GM21786 (cell line): Measurements from ENCODE around the gene SLC22A12.
"Not testable (repeated sequence)": the region's sequence is repeated elsewhere in the genome, so short reads cannot be mapped to it uniquely, and the experiment has no call there.

Source experiments
- ATAC-seq: cut with Tn5 transposase; IDR thresholded peaks from one replicate; pipeline ENCODE4 v1.9.1; 2021; ENCODE audit not compliant: unreplicated experiment

SLC22A12 gene

DNA sequence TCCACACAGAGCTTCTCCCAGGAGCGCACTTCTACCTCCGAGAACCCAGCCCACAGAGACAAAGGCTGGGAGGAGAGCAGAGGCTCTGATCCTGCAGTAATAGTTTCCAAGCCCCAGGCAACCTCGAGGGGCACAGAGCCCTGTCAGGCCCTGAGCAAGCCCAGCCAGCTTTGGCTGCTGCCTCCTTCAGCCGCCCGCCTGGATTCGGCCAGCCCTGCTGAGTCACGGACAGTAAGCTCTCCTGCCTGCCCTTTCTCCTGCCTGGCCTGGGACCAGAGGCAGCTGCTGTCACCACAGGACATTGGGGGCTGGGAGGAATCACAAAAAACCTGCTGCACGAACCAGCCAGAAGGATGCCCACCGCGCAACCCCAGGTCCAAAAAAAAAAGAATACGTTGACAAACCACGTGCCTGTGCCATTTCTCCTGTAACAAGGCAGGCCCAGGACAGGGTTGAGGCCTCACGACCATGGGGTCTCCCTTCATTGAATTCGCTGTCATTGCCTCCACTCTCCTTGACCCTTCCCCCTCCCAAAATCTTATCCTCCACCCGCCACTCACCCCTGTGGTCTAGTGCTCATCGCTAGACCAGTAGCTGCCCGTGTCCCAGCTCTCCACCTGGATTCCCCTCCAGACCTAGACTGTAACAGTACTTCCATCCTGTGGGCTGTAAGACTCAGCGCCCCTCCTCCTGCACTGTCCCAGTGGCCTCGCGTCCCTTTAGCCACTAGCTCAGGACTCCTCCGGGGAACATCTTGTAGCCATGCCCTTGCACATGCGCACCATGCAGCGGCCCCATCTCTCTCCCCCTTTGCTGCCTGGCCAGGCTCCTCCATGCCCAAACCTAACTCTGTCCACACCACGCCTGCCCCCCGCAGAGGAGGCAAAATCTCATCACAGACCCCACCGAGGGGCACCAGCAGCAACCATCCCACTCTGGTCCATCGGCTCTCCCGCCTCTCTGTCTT is 7.4 kb upstream of the SLC22A12 start:
- no peak for ATAC-seq

GRCh38 chr11:64585150-64585549 is 5.9 kb upstream of the SLC22A12 start:
- no peak for ATAC-seq

- ATAC-seq, result no peak
Observed at GRCh38 chr11:64586366-64586765, 4.7 kb upstream of the SLC22A12 start.

- no peak for ATAC-seq
Observed at GRCh38 chr11:64588701-64589100, 2.3 kb upstream of the SLC22A12 start.

- no peak for ATAC-seq
Observed at GRCh38 chr11:64591257-64592233, 525 bp downstream of the SLC22A12 start.

GRCh38 chr11:64592234-64592615 is 1.2 kb downstream of the SLC22A12 start:
- ATAC-seq, result no peak

DNA sequence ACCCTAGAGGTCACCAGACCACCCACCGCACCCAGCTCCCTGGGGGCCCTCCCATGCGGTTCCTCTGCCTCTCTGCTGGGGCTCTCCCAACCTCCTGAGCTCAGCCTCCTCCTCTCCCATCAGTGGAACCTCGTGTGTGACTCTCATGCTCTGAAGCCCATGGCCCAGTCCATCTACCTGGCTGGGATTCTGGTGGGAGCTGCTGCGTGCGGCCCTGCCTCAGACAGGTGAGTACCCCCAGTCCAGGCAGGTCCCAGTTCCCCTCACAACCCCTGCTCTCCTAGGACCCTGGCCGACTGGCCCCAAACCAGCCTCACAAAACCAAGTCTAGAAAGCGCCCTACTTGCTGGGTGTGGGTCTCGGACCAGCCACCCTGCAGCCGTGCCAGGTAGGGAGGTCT is 1.6 kb downstream of the SLC22A12 start:
- no peak for ATAC-seq

DNA sequence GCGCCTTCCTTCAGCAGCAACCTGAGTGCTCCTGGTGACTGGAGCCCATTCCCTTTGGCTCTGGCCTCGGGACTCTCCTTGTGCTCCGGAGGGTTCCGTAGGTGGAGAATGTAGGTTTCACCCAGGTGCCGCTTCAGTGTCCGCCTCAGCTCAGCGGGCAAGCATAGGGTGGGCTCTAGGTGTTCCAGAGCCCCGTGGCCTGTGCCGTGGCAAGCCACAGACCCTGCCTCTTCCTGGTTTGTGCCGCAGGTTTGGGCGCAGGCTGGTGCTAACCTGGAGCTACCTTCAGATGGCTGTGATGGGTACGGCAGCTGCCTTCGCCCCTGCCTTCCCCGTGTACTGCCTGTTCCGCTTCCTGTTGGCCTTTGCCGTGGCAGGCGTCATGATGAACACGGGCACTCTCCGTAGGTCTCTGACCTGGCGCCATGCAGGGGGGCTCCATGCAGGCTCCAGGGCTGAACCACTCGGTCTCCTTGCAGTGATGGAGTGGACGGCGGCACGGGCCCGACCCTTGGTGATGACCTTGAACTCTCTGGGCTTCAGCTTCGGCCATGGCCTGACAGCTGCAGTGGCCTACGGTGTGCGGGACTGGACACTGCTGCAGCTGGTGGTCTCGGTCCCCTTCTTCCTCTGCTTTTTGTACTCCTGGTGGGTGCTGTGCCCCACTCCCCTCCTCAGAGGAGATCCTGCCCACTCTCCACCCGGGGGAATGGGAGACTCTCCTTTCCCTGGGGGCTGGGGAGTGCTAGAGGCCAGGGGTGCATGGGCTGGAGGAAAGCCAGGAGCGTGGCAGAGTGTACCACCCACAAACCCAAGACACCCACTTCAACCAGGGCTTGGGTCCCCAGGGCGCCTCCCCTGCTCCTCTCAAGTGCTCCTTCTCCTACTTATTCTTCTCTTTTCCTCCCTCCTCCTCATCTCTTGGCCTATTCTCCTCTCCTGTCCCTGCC is 2.4 kb downstream of the SLC22A12 start:
- no peak for ATAC-seq

DNA sequence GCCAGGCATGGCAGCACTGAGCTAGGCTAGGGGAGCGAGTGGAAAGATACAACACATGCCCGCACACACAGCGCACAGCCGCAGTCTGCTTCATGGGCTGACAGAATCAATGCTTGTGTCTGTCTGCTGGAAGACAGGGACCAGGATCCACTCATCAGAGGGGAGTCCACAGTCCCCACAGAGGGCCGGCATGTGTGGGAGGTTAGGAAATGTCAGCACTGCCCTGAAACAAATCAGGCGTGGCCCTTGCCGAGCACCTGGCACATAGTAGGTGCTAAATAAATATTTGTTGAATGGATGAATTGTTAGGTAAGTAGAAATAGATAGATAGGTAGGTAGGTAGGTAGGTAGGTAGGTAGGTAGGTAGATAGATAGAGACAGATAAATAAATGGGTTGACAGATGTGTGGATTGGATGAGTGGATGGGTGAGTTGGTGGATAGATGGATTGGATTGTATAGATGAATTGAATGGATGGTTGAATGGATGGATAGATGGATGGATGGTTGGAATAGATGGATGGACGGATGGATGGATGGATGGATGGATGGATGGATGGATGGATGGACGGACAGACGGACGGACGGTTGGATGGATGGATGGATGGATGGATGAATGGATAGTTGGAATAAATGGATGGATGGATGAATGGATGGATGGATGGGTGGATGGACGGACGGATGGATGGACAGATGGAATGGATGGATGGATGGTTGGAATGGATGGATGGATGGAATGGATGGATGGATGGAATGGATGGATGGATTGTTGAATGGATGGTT is 3.3 kb downstream of the SLC22A12 start:
- no peak for ATAC-seq

GRCh38 chr11:64595922-64596321 is 4.9 kb downstream of the SLC22A12 start:
- not testable (repeated sequence) for ATAC-seq

DNA sequence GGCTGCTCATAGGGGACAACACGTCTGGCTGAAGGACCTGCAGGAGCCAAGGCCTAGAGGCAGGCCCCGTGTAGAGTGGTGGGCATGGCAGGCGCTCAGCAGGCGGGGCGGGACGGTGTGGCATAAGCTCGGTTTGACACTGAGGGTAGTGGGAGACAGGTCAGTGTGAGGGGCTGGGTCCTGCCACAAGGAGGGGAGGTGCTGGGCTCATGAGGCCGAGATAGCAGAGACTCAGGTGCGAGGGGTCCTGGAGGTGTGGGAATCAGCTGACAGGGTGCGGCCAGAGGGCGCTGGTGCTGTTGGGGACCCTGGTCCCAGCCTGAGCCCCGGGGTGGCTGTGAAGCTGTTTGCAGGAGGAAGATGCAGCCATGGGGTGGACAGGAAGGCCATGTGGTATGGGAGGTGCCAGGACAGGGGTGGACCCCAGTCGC is 6.7 kb downstream of the SLC22A12 start:
- no peak for ATAC-seq

GRCh38 chr11:64598106-64598796 is 7.2 kb downstream of the SLC22A12 start:
- no peak for ATAC-seq

GRCh38 chr11:64598797-64599697 is 8.0 kb downstream of the SLC22A12 start:
- ATAC-seq, result no peak

DNA sequence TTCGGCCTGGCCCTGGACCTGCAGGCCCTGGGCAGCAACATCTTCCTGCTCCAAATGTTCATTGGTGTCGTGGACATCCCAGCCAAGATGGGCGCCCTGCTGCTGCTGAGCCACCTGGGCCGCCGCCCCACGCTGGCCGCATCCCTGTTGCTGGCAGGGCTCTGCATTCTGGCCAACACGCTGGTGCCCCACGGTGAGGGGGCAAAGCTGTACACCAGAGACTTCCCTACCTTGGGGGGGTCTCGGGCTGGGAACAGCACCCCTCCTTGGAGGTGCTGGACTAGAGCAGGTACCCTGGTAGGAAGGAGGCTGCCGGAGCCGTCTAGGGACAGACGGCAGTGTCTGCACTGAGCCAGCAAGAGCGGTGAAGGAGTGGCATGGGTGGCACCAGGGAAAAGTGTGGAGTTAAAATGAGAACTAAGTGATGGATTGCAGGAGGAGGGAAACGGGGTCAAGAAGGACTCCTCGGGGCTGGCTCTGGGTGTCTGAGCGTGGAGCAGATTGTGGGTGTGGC is 8.7 kb downstream of the SLC22A12 start:
- no peak for ATAC-seq

DNA sequence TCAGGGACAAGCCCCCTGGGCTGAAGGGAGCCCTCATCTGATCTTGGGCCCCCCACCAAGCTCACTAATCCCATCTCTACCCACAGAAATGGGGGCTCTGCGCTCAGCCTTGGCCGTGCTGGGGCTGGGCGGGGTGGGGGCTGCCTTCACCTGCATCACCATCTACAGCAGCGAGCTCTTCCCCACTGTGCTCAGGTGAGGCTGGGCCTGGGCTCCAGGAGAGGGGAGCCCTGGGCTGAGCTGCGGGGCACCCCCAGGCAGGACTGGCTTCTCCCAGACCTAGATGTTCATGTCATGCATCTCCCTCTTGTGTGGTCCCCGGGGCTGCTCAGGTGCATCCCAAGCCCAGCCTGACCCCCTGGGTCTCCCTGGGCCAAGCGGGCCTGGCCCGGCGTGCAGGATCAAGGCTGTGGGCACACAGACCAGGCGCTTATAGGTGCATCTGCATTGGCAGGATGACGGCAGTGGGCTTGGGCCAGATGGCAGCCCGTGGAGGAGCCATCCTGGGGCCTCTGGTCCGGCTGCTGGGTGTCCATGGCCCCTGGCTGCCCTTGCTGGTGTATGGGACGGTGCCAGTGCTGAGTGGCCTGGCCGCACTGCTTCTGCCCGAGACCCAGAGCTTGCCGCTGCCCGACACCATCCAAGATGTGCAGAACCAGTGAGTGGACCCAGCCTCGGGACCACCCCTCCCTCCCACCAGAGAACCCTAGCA is 9.4 kb downstream of the SLC22A12 start:
- ATAC-seq, result no peak

DNA sequence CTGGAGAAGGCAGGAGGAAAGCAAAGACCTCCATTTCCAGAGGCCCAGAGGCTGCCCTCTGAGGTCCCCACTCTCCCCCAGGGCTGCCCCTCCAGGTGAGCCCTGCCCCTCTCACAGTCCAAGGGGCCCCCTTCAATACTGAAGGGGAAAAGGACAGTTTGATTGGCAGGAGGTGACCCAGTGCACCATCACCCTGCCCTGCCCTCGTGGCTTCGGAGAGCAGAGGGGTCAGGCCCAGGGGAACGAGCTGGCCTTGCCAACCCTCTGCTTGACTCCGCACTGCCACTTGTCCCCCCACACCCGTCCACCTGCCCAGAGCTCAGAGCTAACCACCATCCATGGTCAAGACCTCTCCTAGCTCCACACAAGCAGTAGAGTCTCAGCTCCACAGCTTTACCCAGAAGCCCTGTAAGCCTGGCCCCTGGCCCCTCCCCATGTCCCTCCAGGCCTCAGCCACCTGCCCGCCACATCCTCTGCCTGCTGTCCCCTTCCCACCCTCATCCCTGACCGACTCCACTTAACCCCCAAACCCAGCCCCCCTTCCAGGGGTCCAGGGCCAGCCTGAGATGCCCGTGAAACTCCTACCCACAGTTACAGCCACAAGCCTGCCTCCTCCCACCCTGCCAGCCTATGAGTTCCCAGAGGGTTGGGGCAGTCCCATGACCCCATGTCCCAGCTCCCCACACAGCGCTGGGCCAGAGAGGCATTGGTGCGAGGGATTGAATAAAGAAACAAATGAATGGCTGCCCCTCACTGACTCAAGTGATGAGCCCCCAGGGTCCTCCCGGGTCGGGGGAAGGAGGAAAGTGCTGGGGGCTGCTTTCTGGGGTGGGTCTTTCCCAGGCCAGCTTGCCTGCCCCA is 10.8 kb downstream of the SLC22A12 start:
- ATAC-seq, result no peak
